ENCODE results near the gene RBBP4.

DNA sequence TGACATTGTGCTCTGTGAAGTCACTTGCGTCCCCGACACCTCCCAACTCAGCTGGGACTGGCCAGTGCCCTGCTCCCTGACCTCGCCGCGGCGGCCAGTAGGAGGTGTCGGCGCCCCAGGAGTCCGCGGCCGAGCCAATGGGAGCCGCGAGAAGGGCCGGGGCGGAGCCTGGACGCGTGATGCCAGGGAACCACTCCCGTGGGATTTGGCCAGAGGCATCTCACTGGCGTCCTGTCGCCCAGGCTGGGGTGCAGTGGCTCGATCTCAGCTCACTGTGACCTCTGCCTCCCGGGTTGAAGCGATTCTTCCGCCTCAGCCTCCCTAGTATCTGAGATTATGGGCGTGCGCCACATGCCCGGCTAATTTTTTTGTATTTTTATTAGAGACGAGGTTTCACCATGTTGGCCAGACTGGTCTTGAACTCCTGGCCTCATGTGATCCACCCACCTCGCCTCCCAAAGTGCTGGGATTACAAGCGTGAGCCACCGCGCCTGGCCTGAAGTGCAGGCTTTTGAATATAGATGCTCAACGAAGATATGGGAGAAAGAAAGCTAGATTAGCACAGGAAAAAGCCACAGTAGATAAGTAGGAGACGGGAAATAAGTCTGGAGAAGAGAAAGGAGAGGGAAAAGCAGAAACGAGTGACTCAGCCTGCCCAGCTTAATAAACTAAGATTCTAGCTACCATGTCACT lies 38.7 kb upstream of the RBBP4 start:
- TF ChIP-seq CTCF (IDR thresholded peaks at IDR 0.05; ENCODE audit: low read depth, low read length, poor library complexity, severe bottlenecking) (no peak), EZH2phosphoT487 (IDR thresholded peaks at IDR 0.05; ENCODE audit: borderline replicate concordance, low read length) (no peak)
